Right kidney (tissue), 1 donor: ENCODE data around the gene ACTR1A.

ENCODE experiments used
- DNase-seq: peaks from one replicate; pipeline ENCODE4 v3.0.0-alpha.2; 2016

Gene ACTR1A

DNA sequence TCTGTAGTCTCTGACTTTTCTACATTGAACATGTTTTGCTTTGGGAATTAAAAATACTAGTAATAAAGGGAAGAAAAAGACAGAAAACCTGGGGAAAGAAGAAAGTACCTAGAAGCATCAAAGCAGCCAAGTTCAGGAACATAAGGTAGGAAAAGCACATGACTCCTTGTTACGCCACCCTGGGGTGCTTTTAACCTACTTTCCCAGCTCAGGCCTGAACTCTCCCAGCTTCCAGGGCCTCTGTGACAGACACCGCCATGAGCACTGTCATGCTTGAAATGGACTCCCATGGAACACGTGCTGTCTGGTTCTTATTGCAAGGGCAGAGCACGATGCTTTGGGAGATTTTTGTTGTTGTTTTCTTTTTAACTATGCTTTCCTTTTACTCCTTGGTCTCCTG, 11.4 kb downstream of the ACTR1A start:
- DNase-seq = no peak

DNA sequence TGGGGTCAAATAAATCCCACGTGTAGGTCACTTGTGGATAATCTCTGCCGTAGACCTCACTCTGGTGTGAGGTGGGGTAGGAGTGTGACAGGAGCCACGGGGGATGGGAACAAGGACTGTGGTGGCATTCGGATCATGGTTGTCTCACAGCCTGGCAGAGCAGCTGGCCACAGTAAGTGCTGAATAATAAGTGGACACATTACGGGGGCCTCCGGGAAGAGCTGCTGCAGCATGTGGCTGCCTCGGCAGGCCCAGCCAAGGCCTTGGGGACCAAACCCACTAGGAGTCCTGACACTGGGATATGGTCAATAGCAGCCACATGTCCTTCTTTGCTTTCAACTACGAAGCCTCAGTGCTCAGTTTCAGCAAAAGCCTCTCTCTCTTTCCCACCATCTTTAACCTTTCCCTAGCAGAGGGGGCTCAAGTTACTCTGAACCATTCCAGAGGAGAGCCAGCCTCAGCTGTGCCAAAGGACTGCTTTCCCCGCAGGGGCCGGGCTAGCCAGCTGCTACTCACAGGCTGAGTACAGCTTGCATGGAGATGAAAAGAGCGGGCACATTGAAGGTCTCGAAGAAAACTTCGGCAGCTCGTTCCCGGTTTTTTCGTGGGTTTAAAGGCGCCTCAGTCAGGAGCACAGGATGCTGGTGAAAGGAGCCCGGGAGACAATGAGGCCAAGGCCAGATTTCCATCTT, 17.3 kb downstream of the ACTR1A start:
- no peak for DNase-seq

DNA sequence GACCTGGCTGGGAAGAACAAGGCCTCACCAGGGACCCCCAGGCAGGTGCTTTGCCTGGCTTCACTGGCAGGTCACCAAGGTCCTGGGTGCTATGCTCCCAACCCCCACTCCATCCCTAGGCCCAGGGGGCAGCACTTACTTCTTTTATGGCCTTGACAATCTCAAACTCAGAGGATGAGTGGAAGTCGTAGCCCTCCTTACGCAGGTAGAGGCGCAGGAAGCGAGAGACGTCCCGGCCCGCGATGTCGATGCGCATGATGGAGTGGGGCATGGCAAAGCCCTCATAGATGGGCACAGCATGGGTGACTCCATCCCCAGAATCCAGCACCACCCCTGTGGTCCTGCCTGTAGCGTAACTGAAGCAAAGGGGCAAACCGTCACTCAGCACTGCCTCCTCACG, 18.5 kb downstream of the ACTR1A start:
- DNase-seq = no peak

DNA sequence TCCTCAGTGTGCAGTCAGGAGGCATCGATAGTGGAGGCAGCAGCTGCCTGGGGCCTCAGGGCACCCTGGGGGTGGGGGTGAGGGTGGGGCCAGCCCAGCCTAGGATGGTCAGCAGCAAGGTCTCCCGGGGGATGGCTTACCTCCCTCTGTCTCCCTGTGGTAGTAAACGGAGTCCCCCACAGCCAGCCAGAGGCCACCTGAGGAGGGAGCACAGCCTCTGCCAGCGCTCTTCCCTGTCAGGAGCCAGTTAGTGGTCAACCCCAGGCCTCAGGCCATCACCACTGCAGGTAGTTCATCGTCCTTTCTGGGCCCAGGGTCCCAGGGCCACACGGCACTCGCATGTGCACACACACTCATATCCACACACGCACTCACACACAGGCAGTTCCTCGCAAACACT, 22.1 kb downstream of the ACTR1A start:
- no peak for DNase-seq

DNA sequence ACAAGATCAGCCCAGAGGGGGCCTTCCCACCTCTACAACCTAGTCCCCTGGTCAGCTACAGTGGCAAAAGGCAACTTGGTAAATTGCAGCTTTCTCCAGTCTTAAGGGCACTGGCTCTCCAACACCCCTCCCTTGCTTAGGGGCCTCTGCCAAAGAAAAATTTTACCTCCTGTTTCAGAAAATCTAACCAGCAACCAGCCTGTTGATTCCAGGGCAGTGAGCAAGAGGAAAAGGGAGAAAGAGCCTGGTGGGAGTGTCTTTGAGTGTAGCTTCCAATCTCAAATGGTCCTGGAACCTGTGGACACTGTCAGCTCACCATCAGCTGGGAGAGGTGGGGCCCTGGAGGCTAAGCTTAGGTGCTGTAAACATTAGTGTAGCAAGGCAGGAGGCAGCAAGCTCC, 22.9 kb downstream of the ACTR1A start:
- DNase-seq = no peak

DNA sequence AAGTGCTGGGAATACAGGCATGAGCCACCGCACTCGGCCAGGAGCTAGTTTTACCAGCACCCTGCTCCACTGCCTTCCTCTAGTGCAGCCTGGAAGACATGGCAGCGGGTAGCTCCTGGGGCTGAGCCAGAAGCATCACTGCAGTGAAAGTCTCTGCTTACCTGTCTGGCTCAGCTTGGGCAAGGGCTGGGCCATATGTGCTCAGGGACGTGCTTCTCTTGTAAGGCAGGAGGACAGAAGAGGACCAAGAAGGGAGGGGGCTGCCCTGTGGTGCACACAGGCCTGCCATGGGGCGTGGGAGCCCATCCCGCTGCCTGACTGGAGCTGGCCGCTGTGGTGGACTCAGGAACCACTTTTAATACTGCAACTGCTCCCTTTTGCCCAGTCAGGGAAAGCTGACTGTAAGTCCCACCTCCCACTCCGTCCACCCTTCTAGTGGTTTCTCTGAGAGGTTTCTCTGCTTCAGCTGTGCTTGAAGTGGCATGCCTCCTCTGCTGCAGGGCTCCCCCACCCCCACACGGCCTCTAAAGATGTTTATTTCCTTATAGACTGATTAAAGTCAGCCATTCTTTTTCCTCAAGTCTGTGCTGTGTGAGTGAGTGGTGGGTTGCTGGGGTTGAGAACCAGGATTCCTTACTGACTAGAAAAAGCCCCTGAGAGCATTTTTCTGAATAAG, 25.9 kb downstream of the ACTR1A start:
- no peak for DNase-seq

DNA sequence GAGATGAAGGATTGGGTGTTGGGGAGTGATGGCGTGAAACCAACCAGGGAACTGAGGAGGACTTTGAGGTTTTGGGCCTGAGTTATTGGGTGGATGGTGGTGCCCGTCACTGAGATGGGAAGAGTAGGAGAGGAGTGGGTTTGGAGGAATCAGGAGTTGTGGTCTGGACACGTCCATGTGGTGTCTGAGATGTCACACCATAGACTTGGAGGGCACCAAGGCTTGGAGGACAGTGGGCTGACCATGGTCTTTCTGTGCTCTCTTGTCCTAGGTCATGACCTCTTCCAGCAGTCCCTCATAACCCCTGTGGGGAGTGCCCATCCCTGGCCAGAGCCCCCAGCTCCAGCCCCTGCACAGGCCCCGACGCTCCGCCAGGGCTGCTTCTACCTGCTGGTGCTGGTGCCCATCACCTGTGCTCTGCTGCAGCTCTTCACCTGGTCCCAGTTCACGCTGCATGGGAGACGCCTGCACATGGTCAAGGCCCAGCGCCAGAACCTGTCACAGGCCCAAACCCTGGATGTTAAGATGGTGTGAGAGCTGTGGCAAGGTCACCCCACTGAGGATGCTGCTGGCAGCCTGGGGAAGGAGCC, 27.0 kb downstream of the ACTR1A start:
- DNase-seq = no peak

DNA sequence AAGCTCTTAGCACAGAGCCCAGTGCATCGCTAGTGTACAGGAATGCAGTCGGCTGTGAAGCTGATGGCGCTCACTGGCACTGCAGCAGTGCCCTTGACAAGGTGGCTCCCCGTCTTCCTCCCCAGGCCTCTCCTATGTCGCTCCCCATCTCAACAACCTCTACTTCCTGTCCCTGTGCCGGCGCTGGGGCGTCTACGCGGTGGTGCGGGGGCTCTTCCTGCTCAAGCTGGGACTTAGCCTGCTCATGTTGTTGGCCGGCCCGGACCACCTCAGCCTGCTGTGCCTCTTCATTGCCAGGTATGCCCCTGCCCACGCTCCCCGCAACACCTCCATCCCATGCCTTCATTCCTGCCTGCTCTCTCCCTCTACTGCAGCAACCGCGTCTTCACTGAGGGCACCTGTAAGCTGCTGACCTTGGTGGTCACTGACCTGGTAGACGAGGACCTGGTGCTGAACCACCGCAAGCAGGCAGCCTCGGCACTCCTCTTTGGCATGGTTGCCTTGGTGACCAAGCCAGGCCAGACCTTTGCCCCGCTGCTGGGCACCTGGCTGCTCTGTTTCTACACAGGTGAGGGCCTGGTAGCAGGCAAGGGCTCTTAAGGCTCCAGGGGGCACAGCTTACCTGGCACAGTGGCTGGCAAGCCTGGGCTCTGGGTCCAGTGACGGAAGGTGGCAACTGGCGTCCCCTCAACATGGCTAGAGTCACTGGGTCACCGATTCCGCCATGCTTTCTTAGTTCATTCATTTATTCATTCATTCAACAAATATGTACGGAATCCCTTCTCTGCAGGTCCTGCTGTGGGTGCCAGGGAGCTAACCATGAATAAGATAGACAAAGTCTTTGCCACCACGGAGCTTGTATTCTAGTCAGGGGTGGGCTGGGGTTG, 28.8 kb downstream of the ACTR1A start:
- DNase-seq = no peak

DNA sequence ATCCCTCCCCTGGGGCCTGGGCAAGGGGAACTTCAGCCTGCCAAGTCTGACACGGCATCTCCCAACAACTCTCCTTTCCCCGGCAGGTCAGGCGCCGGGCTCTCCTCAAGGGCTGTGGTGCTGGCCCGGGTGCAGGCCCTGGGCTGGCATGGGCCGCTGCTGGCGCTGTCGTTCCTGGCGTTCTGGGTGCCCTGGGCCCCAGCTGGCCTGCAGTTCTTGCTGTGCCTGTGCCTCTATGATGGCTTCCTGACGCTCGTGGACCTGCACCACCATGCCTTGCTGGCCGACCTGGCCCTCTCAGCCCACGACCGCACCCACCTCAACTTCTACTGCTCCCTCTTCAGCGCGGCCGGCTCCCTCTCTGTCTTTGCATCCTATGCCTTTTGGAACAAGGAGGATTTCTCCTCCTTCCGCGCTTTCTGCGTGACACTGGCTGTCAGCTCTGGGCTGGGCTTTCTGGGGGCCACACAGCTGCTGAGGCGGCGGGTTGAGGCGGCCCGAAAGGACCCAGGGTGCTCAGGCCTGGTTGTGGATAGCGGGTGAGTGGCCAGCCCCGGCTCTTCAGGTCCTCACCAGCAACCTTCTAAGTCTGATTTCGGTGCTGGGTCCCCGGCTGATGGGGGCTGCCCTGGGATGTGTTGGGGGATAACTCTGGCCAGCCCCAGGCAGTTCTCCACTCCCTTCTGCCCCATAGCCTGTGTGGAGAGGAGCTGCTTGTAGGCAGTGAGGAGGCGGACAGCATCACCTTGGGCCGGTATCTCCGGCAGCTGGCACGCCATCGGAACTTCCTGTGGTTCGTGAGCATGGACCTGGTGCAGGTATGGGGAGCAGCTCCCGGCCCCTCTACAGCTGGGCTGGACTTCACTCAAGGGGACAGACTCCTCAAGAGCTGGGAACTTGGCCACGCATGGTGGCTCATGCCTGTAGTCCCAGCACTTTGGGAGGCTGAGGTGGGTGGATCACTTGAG, 31.6 kb downstream of the ACTR1A start:
- DNase-seq = no peak

DNA sequence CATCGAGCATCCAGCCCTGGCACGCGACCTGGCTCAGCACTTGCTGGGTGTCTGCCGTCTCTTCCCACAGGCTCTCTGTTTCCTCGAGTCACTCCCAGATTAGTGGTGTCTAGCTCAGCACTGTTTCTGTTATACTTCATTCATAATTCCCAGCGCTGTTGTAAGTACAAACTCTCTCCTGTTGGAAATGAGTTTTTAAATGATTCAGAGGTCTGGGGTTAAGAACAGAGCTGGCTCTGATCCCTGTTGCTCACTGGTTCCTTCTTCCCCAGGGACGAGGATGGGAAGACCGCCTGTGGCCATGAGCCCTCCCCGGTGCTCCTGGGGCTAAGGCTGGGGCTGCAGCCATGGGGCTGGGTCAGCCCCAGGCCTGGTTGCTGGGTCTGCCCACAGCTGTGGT, 33.8 kb downstream of the ACTR1A start:
- DNase-seq = no peak

DNA sequence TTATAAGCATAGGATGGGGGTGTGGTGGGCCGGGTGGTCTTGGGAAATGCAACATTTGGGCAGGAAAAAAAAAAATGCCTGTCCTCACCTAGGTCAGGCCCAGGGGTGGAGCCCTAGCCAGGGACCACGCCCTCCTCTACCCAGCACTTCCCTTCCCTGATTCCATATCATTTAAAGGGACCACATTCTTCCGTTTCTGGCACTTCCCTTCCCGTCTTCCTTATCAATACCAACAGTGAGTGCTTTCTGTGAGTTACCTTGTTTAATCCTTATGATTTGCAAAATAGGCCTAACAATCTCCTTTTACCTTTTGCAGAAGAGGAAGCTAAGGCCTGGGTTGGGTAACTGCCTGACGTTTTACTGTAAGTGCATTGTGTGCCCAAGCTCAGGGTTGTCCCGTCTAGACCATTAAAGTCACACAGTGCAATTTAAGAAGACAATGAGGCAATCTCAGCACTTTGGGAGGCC, 34.5 kb downstream of the ACTR1A start:
- DNase-seq = no peak

DNA sequence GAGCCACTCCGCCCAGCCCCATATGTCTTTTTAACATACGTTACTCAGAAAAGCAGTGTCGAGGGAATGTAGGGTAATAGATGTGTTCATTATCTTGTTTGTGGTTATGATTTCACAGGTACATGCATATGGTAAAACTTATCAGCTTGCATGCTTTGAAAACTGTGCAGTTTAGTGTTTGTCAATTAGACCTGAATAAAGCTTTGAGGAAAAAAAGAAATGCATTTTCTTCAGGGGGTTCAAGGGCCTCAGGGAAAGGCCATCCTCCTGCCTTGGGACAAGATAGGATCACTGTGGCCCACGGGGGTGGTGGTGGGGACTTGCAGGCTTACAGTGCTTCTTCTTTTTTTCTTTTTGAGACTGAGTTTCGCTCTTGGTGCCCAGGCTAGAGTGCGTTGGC, 35.2 kb downstream of the ACTR1A start:
- no peak for DNase-seq

DNA sequence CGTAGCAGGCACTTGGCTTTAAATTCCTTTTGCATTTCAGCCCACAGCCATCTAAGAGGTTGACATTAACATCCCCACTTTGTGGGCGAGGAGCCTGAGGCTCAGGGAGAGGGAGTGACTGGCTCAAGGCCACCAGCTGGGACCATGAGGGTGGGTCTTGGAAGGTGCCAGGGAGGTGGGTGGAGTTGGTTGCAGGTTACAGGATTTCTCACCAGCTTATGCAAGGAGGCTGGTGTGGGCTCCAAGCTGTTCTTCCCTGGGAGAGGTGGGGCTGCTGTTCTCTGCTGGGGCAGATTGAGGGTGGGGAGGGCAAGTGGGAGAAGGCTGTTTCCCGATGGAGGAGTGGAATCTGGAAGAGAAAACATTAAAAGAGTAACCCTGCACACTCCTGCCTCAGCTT, 37.0 kb downstream of the ACTR1A start:
- DNase-seq = no peak

DNA sequence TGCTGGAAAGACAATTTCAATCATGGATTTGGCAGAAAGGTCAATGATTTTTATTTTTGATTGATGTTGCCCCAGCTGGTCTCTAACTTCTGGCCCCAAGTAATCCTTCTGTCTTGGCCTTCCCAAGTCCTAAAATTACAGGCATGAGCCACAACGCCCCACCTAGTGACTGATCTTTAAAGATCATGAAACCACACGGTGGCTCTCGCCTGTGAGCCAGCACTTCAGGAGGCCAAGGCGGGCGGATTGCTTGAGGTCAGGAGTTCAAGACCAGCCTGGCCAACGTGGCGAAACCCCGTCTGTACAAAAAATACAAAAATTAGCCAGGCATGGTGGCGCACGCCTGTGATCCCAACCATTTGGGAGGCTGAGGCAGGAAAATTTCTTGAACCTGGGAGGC, 38.5 kb downstream of the ACTR1A start:
- DNase-seq = no peak

DNA sequence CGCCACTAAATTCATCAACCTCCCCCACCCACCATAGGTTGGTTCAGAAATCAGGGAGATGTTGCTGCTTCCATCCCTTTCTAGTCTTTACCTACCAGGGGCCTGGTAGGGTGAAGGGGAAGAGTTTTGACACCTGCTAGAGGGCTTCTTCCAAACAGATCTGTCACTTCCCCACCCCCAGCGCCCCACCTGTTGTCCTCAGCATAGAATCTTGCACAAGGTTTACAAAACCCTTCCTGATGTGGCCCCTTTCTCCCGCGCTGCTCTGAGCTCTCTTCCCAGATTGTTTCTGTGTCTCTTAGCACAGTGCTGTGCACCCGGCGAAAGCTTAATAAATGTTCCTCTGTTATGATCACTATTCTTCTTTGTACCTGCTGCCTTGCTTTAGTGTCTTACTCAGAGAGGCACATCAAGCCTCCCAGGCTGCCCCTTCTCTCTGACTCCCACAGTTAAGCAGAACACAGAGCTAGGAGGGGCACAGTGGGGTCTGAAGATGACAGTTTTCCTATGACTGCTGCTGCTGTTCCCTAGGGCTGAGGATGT, 39.9 kb downstream of the ACTR1A start:
- no peak for DNase-seq

DNA sequence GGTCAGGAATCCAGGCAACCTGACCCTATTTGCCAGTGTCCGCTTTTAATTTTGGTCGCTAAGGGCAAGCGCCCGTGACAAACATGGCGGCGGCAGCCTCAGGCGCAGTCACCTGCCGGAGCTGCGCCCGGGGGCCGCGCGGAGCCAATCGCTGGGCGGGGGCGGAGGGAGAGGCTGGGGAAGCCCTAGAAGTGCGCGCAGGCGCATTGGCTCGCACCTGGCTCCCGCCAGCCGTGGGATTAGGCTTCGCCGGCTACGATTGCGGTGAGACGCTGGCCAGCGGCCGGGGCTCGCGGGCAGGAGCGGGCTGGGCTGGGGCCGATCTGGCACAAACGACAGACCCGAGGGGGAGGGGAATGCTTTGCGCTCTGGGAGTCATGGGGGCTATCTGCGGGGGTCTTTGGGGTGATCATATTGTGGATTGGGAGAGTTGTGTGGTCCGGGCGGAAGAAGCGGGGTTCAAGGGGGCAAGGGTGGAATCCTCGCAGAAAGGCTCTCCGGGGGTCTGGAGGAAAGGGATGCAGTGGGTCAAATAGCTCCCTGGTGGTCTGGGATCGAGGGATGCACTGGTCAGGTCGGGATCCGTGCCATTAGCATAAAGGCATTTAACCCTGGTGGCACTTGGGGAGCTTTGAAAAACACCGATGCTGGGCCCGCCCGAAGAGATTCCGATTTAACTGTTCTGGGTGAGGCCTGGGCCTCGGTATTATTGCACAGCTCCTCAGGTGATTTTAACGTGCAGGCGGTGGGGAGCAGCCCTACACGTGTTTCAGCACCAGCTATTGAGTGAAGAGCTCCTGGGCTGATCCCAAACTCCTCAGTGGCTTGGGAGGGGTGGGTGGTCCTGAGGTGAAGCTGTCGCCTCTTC, 41.1 kb downstream of the ACTR1A start:
- DNase-seq = peak; percentile 80

DNA sequence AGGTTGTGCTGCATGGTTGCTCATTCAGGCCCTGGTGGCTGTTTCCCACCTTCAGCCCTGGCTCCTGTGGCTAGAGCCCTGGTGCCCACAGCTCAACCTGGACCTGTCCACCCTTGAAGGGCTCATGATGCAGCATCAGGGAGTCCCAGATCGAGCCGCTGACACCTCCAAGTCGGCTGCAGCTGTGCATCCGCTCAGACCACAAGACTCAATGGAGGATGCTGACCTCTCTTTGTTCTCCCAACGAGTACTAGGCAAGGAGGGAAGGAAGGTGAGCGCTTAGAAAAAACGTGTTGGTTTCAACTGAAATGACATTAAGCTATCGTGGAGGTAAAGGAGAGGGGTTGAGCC, 41.7 kb downstream of the ACTR1A start:
- peak; percentile 78 for DNase-seq

DNA sequence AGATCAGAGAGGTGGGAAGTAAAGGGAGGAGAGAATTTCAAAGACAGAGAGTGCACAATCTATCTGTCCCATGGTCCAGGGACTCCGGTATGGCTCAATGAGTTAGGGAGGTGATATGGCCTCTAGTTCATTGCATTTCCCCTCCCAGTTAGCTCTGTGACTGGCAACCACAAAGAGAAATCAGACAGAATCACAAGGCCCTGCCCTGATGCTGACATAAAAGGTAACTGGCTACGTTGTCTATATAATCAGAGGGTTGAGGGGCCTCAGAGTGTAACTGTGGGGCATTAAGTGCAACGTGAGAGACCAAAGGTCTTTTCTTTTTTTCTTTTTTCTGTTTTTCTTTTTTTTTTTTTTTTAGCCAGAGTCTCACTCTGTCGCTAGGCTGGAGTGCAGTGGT, 43.9 kb downstream of the ACTR1A start:
- DNase-seq = no peak

DNA sequence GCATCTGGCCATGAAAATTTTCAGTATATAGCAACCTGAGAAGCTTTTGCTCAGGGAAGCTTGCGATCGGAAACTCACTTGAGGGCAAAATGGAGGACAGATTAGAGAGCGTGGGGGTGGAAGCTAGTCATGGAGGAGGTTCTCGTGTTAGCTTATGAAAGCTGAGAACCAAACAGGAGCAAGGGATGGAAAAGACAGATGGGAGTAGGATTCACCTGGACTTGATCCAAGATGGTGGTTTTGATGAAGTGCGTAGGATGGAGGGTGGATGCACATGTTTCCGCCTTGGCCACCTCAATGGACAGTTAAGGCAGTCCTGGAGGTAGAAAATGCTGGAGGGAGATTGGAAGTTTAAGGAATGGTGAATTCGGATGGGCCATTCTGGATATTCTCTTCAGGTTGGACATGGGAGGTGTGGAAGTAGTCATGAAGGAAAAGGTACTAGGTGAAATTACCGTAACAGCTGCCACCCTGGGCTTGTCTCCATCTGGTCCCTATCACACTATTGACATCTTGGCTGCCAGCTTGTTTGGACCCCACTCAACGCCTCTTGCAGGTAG, 44.8 kb downstream of the ACTR1A start:
- no peak for DNase-seq

DNA sequence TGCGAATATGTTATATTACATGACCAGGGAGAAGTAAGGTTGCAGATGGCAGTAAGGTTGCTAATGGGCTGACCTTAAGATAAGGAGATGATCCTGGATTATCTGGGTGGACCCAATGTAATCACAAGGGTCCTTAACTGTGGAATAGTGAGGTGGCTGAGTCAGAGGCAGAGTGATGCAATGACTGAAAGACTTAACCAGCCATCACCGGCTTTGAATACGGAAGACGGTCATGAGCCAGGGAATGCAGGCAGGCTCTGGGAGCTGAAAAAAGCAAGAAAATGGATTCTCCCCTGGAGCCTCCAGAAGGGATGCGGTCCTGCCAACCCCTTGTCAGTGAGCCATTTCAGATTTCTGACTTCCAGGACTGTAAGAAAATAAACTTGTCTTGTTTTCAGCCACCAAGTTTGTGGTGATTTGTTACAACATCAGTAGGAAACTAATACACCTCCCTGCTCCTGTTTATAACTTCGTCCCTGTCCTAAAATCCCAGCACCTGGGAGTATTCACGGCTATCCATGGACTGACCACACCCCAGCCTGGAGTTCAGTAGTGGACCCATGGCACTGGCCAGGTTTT, 46.5 kb downstream of the ACTR1A start:
- no peak for DNase-seq
